ENCODE data around the gene YJEFN3.

- no peak for TF ChIP-seq ZNF37A (tag by site-specific recombination; IDR thresholded peaks at IDR 0.05)
- TF ChIP-seq, protein P1, sequence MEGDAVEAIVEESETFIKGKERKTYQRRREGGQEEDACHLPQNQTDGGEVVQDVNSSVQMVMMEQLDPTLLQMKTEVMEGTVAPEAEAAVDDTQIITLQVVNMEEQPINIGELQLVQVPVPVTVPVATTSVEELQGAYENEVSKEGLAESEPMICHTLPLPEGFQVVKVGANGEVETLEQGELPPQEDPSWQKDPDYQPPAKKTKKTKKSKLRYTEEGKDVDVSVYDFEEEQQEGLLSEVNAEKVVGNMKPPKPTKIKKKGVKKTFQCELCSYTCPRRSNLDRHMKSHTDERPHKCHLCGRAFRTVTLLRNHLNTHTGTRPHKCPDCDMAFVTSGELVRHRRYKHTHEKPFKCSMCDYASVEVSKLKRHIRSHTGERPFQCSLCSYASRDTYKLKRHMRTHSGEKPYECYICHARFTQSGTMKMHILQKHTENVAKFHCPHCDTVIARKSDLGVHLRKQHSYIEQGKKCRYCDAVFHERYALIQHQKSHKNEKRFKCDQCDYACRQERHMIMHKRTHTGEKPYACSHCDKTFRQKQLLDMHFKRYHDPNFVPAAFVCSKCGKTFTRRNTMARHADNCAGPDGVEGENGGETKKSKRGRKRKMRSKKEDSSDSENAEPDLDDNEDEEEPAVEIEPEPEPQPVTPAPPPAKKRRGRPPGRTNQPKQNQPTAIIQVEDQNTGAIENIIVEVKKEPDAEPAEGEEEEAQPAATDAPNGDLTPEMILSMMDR (tag by site-specific recombination; IDR thresholded peaks at IDR 0.05), result no peak
- no peak for TF ChIP-seq ZNF423 (tag by site-specific recombination; IDR thresholded peaks at IDR 0.05)
- TF ChIP-seq SP2 (tag by site-specific recombination; IDR thresholded peaks at IDR 0.05), result no peak
- no peak for TF ChIP-seq ZNF121 (tag by site-specific recombination; IDR thresholded peaks at IDR 0.05)
- TF ChIP-seq, protein P2, sequence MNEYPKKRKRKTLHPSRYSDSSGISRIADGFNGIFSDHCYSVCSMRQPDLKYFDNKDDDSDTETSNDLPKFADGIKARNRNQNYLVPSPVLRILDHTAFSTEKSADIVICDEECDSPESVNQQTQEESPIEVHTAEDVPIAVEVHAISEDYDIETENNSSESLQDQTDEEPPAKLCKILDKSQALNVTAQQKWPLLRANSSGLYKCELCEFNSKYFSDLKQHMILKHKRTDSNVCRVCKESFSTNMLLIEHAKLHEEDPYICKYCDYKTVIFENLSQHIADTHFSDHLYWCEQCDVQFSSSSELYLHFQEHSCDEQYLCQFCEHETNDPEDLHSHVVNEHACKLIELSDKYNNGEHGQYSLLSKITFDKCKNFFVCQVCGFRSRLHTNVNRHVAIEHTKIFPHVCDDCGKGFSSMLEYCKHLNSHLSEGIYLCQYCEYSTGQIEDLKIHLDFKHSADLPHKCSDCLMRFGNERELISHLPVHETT (tag by site-specific recombination; IDR thresholded peaks at IDR 0.05), result no peak
- TF ChIP-seq, protein P3, sequence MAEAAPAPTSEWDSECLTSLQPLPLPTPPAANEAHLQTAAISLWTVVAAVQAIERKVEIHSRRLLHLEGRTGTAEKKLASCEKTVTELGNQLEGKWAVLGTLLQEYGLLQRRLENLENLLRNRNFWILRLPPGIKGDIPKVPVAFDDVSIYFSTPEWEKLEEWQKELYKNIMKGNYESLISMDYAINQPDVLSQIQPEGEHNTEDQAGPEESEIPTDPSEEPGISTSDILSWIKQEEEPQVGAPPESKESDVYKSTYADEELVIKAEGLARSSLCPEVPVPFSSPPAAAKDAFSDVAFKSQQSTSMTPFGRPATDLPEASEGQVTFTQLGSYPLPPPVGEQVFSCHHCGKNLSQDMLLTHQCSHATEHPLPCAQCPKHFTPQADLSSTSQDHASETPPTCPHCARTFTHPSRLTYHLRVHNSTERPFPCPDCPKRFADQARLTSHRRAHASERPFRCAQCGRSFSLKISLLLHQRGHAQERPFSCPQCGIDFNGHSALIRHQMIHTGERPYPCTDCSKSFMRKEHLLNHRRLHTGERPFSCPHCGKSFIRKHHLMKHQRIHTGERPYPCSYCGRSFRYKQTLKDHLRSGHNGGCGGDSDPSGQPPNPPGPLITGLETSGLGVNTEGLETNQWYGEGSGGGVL (tag by site-specific recombination; IDR thresholded peaks at IDR 0.05), result no peak
- TF ChIP-seq ZBTB49 (tag by site-specific recombination; IDR thresholded peaks at IDR 0.05; ENCODE audit: low read depth), result no peak
- TF ChIP-seq TRIM28 (IDR thresholded peaks at IDR 0.05; ENCODE audit: borderline replicate concordance, low read length), result no peak
- no peak for TF ChIP-seq ZNF394 (tag by site-specific recombination; IDR thresholded peaks at IDR 0.05; ENCODE audit: borderline replicate concordance)
- TF ChIP-seq MYNN (tag by site-specific recombination; IDR thresholded peaks at IDR 0.05; ENCODE audit: borderline replicate concordance), result no peak
- no peak for TF ChIP-seq ZNF600 (tag by site-specific recombination; IDR thresholded peaks at IDR 0.05)
- no peak for TF ChIP-seq ZIC2 (tag by site-specific recombination; IDR thresholded peaks at IDR 0.05)
- TF ChIP-seq, protein P4, sequence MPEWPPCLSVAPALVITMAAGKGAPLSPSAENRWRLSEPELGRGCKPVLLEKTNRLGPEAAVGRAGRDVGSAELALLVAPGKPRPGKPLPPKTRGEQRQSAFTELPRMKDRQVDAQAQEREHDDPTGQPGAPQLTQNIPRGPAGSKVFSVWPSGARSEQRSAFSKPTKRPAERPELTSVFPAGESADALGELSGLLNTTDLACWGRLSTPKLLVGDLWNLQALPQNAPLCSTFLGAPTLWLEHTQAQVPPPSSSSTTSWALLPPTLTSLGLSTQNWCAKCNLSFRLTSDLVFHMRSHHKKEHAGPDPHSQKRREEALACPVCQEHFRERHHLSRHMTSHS (tag by site-specific recombination; IDR thresholded peaks at IDR 0.05), result no peak
Measured at GRCh38 chr19:19540064-19540714, 11.5 kb downstream of the YJEFN3 start.
